Upper lobe of left lung (tissue), 6 donors: Measurements from ENCODE around the gene FER1L5. TPM values are rescaled to one million over a fixed set of nuclear protein-coding genes. Genes with fewer than 3 reads are reported as not detected.

ENCODE experiments used
- ATAC-seq, 2 donors: fragments of 200-7000 bp; cut with Tn5 transposase; one replicate each; pipeline ENCODE4 v1.9.1; 2022; ENCODE audit warnings: mild to moderate bottlenecking in 2 of 2, moderate library complexity in 2 of 2; ENCODE audit not compliant: low FRiP score in 2 of 2
- DNase-seq, 2 donors: peaks; one replicate each; pipeline ENCODE4 v3.0.0-alpha.2; 2019 to 2020
- H3K27ac ChIP-seq, 4 donors: fragments of 200-600 bp; sonication (generic); one replicate each; pipeline ENCODE4 v1.5.1; 2016 to 2019
- H3K27me3 ChIP-seq, 4 donors: fragments of 200-600 bp; sonication (generic); one replicate each; pipeline ENCODE4 v1.5.1; 2017 to 2019
- H3K36me3 ChIP-seq, 4 donors: fragments of 200-600 bp; sonication (generic); one replicate each; pipeline ENCODE4 v1.5.1; 2016 to 2019
- H3K4me1 ChIP-seq, 4 donors: fragments of 200-600 bp; sonication (generic); one replicate each; pipeline ENCODE4 v1.5.1; 2018 to 2019
- H3K4me3 ChIP-seq, 4 donors: fragments of 200-600 bp; sonication (generic); one replicate each; pipeline ENCODE4 v1.5.1; 2017 to 2019; ENCODE audit warnings: mild to moderate bottlenecking in 2 of 4, moderate library complexity in 1 of 4
- H3K9me3 ChIP-seq, 4 donors: fragments of 200-600 bp; sonication (generic); one replicate each; pipeline ENCODE4 v1.5.1; 2018 to 2019
- EP300 ChIP-seq, 4 donors: sonication (generic); formaldehyde crosslinking; IDR thresholded peaks; one replicate each; pipeline ENCODE4 v1.5.1; 2017; ENCODE audit warnings: antibody characterized with exemption in 4 of 4, control low read depth in 2 of 4
- POLR2A ChIP-seq, 4 donors: fragments of 450-650 bp; IDR thresholded peaks; one replicate each; pipeline ENCODE4 v1.5.1; 2016 to 2017; ENCODE audit warnings: antibody characterized with exemption in 4 of 4, mild to moderate bottlenecking in 2 of 4
- POLR2AphosphoS5 ChIP-seq, 2 donors: sonication (generic); formaldehyde crosslinking; IDR thresholded peaks; one replicate each; pipeline ENCODE4 v1.5.1; 2017; ENCODE audit warnings: antibody characterized with exemption in 2 of 2
- WGBS, 2 donors: methylation state at CpG; one replicate each; pipeline ENCODE4 v1.1.5; 2017 to 2018; 5-methylcytosine and 5-hydroxymethylcytosine counted together
- total RNA-seq, 6 donors: library from RNA; depleted of rRNA in 4 of 6; stranded (reverse); fragments of >200 nt in 4 of 6; gene quantifications; one replicate each; pipeline versions ENCODE4 v1.1.0 to v1.2.1, GENCODE V29; 2016 to 2021
- TF ChIP-seq, protein P1 (sequence below), 6 experiments: fragments of 450-650 bp in 4 of 6; fragments of 200-600 bp in 2 of 6; sonication (generic) in 2 of 6; IDR thresholded peaks; one replicate each; pipeline ENCODE4 v1.5.1; 2016 to 2019; ENCODE audit warnings: antibody characterized with exemption in 6 of 6
- donor health status: DM: no; HTN: no; CAD: no; lungs with moderate emphysema.
- donor health status: DM: no; HTN: yes; CAD: no; lungs with severe emphysema.

The FER1L5 gene
- total RNA-seq, 6 donors from 2014 or later: 0.15 to 5.2 (median 0.43) TPM

DNA sequence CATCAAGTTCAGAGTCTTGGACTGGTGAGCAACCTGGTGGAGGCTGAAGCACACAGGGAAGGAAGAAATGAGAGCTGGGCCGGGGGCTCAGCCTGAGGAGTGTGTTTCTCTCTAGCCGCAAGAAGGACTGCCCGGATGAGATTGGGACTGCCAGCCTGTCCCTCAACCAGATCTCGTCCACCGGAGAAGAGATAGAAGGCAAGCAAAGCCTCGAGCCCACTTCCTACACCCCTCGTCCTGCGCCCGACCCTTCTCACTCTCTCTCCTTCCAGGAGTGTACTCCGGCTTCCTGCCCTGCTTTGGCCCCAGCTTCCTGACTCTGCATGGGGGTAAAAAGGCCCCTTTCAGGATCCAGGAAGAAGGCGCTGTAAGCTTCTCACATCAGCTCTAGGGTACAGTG is 26.2 kb downstream of the FER1L5 start:
- ATAC-seq (no peak), DNase-seq (no peak)
- H3K27me3 ChIP-seq: no peaks in the 10 kb centered on the region
- peaks cover 4 to 13% (median 8%) of the 10 kb centered on the region in 4 donors for H3K4me1 ChIP-seq
- WGBS, 2 donors: 74 to 81% methylated on average over 11 of the region's 11 CpGs
- no peaks in the 10 kb centered on the region for H3K36me3 ChIP-seq
- TF ChIP-seq POLR2A (IDR thresholded peaks at IDR 0.05): no peak
- no peak for TF ChIP-seq POLR2AphosphoS5 (IDR thresholded peaks at IDR 0.05)
- TF ChIP-seq EP300 (IDR thresholded peaks at IDR 0.05): no peak
- TF ChIP-seq, protein P1, sequence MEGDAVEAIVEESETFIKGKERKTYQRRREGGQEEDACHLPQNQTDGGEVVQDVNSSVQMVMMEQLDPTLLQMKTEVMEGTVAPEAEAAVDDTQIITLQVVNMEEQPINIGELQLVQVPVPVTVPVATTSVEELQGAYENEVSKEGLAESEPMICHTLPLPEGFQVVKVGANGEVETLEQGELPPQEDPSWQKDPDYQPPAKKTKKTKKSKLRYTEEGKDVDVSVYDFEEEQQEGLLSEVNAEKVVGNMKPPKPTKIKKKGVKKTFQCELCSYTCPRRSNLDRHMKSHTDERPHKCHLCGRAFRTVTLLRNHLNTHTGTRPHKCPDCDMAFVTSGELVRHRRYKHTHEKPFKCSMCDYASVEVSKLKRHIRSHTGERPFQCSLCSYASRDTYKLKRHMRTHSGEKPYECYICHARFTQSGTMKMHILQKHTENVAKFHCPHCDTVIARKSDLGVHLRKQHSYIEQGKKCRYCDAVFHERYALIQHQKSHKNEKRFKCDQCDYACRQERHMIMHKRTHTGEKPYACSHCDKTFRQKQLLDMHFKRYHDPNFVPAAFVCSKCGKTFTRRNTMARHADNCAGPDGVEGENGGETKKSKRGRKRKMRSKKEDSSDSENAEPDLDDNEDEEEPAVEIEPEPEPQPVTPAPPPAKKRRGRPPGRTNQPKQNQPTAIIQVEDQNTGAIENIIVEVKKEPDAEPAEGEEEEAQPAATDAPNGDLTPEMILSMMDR (IDR thresholded peaks at IDR 0.05): no peak
- no peak overlapping the region for H3K4me3 ChIP-seq
- H3K27ac ChIP-seq: no peak overlapping the region
- no peaks in the 10 kb centered on the region for H3K9me3 ChIP-seq

DNA sequence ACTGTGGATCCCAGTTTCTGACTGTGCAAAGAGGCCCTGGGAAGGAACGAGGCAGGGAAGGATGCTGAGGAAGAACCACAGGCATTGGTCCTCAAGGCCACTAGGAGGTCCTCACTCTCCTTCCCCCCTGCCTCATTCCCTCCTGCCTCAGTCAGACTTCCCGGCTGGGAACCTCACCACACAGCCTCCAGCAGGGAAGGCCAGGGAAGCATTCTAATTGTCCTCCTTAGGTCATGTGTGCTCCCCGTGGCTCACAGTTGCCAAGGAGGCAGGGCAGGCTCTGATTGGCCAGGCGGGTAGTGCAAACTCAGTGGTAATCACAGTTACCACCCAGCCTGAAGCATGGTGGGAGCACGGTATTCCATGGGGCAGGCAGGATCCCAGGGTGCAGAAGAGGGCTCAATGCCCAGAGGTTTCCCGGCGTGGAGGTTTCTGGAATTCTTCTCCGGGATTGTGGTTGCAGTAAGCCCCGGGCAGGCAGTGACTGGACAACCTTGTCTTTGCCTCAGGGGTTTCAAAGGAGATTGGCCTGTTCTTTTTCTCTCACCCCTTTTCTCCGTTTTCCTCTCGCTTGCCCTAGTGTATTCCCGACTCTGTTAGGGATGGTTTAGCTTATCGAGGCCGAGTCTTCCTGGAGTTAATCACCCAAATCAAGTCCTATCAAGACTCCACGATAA is 27.1 kb downstream of the FER1L5 start:
- Histone ChIP-seq H3K27ac (no peak overlapping the region), H3K36me3 (no peaks in the 10 kb centered on the region), H3K27me3 (no peaks in the 10 kb centered on the region), H3K4me3 (no peak overlapping the region), H3K4me1 (peaks cover 4 to 12% (median 7%) of the 10 kb centered on the region in 4 donors), H3K9me3 (no peaks in the 10 kb centered on the region)
- DNase-seq: no peak
- TF ChIP-seq POLR2A (IDR thresholded peaks at IDR 0.05): no peak
- TF ChIP-seq POLR2AphosphoS5 (IDR thresholded peaks at IDR 0.05): no peak
- TF ChIP-seq, protein P1 (IDR thresholded peaks at IDR 0.05): no peak
- no peak for TF ChIP-seq EP300 (IDR thresholded peaks at IDR 0.05)
- 82 to 90% methylated on average over 15 of the region's 15 CpGs for WGBS, 2 donors
- no peak for ATAC-seq

DNA sequence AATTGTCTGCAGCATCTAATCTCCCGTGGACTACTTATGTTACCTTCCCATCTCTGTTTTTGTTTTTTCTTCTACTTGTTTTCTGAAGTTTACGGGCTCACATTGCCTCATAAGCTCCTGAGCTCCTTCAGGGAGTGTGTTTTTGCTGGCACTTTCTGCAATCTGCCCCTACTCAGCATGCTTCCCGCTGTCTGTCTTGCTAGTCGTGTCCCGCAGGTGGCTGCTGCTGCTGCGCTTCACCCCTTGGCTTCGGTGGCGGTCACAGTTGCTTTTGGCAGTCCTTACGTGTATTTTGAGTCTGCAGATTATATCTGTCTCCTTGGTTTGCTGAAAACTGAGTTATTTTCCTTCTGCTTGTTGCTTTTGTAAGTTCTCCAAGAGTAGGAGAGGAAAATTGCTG is 37.3 kb downstream of the FER1L5 start:
- Histone ChIP-seq H3K27me3 (no peaks in the 10 kb centered on the region), H3K27ac (peak overlapping the region in 3 of 4 donors; percentile 14 to 44 (median 16)), H3K9me3 (no peaks in the 10 kb centered on the region), H3K4me3 (no peak overlapping the region), H3K36me3 (no peaks in the 10 kb centered on the region), H3K4me1 (peaks cover 0 to 6% (median 0%) of the 10 kb centered on the region in 4 donors)
- ATAC-seq (peak in 1 of 2 donors; percentile 24), DNase-seq (peak in 1 of 2 donors; percentile 45)
- WGBS, 2 donors: 33 to 37% methylated on average over 9 of the region's 9 CpGs
- TF ChIP-seq, protein P1 (IDR thresholded peaks at IDR 0.05): no peak
- TF ChIP-seq EP300 (IDR thresholded peaks at IDR 0.05) (no peak), POLR2AphosphoS5 (IDR thresholded peaks at IDR 0.05) (no peak), POLR2A (IDR thresholded peaks at IDR 0.05) (no peak)

DNA sequence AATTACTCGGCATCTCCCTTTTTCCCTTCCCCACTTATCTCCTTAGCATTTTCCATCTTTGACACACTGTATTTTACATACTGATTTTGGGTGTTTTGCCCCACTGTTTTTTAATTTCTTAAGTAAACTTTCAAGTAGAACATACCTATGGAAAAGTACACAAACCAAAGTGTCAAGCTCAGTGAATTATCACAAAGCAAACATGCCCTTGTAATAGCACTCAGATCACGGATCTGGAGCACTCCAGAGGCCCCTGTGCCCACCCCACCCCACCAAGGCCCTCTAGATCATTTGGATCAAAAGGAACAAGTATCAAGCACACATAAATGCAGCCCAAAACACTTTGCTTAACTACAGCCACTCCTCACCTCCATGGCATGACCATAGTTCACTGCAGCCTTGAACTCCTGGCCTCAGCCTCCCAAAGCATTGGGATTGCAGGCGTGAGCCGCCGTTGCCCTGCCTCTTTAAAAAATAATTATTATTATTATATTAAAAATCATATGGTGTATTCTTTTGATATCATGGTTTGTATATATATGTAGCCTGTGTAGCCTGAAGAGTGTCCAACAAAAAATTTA is 38.1 kb downstream of the FER1L5 start:
- Histone ChIP-seq H3K9me3 (no peaks in the 10 kb centered on the region), H3K4me3 (no peak overlapping the region), H3K36me3 (no peaks in the 10 kb centered on the region), H3K4me1 (peaks cover 0 to 13% (median 6%) of the 10 kb centered on the region in 4 donors), H3K27ac (peak overlapping the region in 1 of 4 donors; percentile 14), H3K27me3 (no peaks in the 10 kb centered on the region)
- ATAC-seq (peak; percentile 23 to 51), DNase-seq (no peak)
- WGBS, 2 donors: 68 to 70% methylated on average over 5 of the region's 5 CpGs
- TF ChIP-seq POLR2A (IDR thresholded peaks at IDR 0.05) (no peak), EP300 (IDR thresholded peaks at IDR 0.05) (no peak)
- TF ChIP-seq, protein P1 (IDR thresholded peaks at IDR 0.05): no peak
